Panc1 (cell line): Measurements from ENCODE around the gene EIF5AL1. TPM values are rescaled to one million over a fixed set of nuclear protein-coding genes. Genes with fewer than 3 reads are reported as not detected.
"Not testable (repeated sequence)": the region's sequence is repeated elsewhere in the genome, so short reads cannot be mapped to it uniquely, and the experiment has no call there.

Experiments
- ATAC-seq: fragments of 200-7000 bp; cut with Tn5 transposase; 2 replicates; pipeline ENCODE4 v1.9.1; 2020; ENCODE audit warnings: mild to moderate bottlenecking, moderate library complexity
- BruUV-seq: library from RNA; stranded (reverse); fragments of 400-500 nt; replicated peaks from 2 replicates; lab custom pipeline; 2021; lab: Mats Ljungman, UMichigan
- CTCF ChIA-PET: fragments of 300-600 bp; sonication (Branson Sonifier 250); formaldehyde crosslinking; loops from one replicate; lab custom pipeline; 2022; ENCODE audit warnings: antibody characterized with exemption; lab: Charles Lee
- POLR2A ChIA-PET: fragments of 300-600 bp; sonication (Branson Sonifier 250); formaldehyde crosslinking; loops from one replicate; lab custom pipeline; 2022; ENCODE audit warnings: antibody characterized with exemption; lab: Charles Lee
- DNase-seq: peaks from one replicate; pipeline ENCODE4 v3.0.0-alpha.2; 2010; ENCODE audit warnings: low read depth, low spot score
- H3K27ac ChIP-seq: 2 replicates; pipeline ENCODE4 v1.5.1; 2011; ENCODE audit warnings: mild to moderate bottlenecking, low read length, inconsistent platforms
- H3K27me3 ChIP-seq: fragments of 200-500 bp; sonication (Bioruptor generic); 2 replicates; pipeline ENCODE4 v1.6.0; 2014; ENCODE audit warnings: low read length, inconsistent platforms; ENCODE audit not compliant: control insufficient read depth, insufficient read depth
- H3K36me3 ChIP-seq: fragments of 200-500 bp; sonication (Bioruptor generic); 2 replicates; pipeline ENCODE4 v1.5.1; 2014; ENCODE audit warnings: inconsistent platforms, mild to moderate bottlenecking, low read length, moderate library complexity; ENCODE audit not compliant: control insufficient read depth, insufficient read depth
- H3K4me1 ChIP-seq: 2 replicates; pipeline ENCODE4 v1.5.1; 2011; ENCODE audit warnings: inconsistent platforms, mild to moderate bottlenecking, low read length, moderate library complexity; ENCODE audit not compliant: control insufficient read depth, insufficient read depth
- H3K4me3 ChIP-seq, 2 experiments: 2 replicates each; pipeline ENCODE4 v1.5.1; 2011 to 2012; ENCODE audit warnings: low read depth in 2 of 2, low read length in 2 of 2, mild to moderate bottlenecking in 2 of 2, inconsistent platforms in 1 of 2, moderate library complexity in 1 of 2
- H3K9me3 ChIP-seq: fragments of 200-500 bp; sonication (Bioruptor generic); 2 replicates; pipeline ENCODE4 v1.5.1; 2014; ENCODE audit warnings: low read depth, mild to moderate bottlenecking, inconsistent platforms, low read length, moderate library complexity; ENCODE audit not compliant: control insufficient read depth, insufficient read depth
- CTCF ChIP-seq: fragments of 450-650 bp; IDR thresholded peaks from 2 replicates; pipeline ENCODE4 v1.5.1; 2017; ENCODE audit warnings: mild to moderate bottlenecking
- REST ChIP-seq, 2 experiments: IDR thresholded peaks; 2 replicates each; pipeline ENCODE4 v1.6.1; 2011 to 2012; ENCODE audit warnings: low read depth in 2 of 2, control low read depth in 1 of 2, low read length in 1 of 2, mild to moderate bottlenecking in 1 of 2, moderate library complexity in 1 of 2; ENCODE audit not compliant: insufficient read depth in 1 of 2
- SIN3A ChIP-seq: IDR thresholded peaks from 2 replicates; pipeline ENCODE4 v1.6.1; 2012; ENCODE audit warnings: low read depth, mild to moderate bottlenecking, low read length, moderate library complexity, borderline replicate concordance; ENCODE audit not compliant: insufficient read depth
- in situ Hi-C: cut with HindIII; loops from 2 replicates; pipeline ENCODE4 v1.10.0; 2016; ENCODE audit warnings: low sequenced_read_pairs, low pct_unique_long_range_greater_than_20kb
- intact Hi-C: fragments of 100-400 bp; cut with micrococcal nuclease; formaldehyde crosslinking; loops from one replicate; pipeline ENCODE4 v1.10.0; 2022; ENCODE audit not compliant: unreplicated experiment
- total RNA-seq: library from RNA; stranded (reverse); gene quantifications from one replicate; pipeline ENCODE4 v1.2.1, GENCODE V29; 2021; ENCODE audit not compliant: unreplicated experiment

Gene EIF5AL1
- total RNA-seq, 1 experiment from 2014 or later = 1.6 TPM

GRCh38 chr10:79502561-79503309 lies 9.6 kb upstream of the EIF5AL1 start:
- H3K36me3 ChIP-seq = no peaks in the 10 kb centered on the region
- ATAC-seq (peak; percentile 94), DNase-seq (no peak)
- no peak overlapping the region for H3K4me3 ChIP-seq
- BruUV-seq = no TSS peak
- peaks cover 10% of the 10 kb centered on the region for H3K27me3 ChIP-seq
- POLR2A ChIA-PET = no interaction called here
- in situ Hi-C loops = no loop called here
- intact Hi-C loops = no loop called here
- H3K4me1 ChIP-seq = no peaks in the 10 kb centered on the region
- H3K9me3 ChIP-seq = no peaks in the 10 kb centered on the region
- no peak overlapping the region for H3K27ac ChIP-seq
- CTCF ChIA-PET = interaction anchor here (1.6 kb wide), 1 partner anchor 128 kb away, joined by 10 read pairs; no protein-coding TSS in a partner anchor
- peak; percentile 78 for TF ChIP-seq CTCF
- TF ChIP-seq SIN3A = no peak
- no peak for TF ChIP-seq REST (IDR thresholded peaks at IDR 0.05; ENCODE audit: insufficient read depth in 1 of 2, low read depth in 2 of 2, low read length in 1 of 2)

GRCh38 chr10:79503787-79504186 lies 8.5 kb upstream of the EIF5AL1 start:
- H3K9me3 ChIP-seq, intact Hi-C loops, BruUV-seq, DNase-seq, H3K4me1 ChIP-seq, H3K27me3 ChIP-seq, H3K4me3 ChIP-seq, ATAC-seq, H3K27ac ChIP-seq, CTCF ChIA-PET, H3K36me3 ChIP-seq, POLR2A ChIA-PET, in situ Hi-C loops: not testable (repeated sequence)

GRCh38 chr10:79504483-79504882 lies 7.8 kb upstream of the EIF5AL1 start:
- ATAC-seq = not testable (repeated sequence)

GRCh38 chr10:79505328-79505727 lies 7.0 kb upstream of the EIF5AL1 start:
- H3K9me3 ChIP-seq, BruUV-seq, CTCF ChIA-PET, in situ Hi-C loops, H3K36me3 ChIP-seq, H3K4me1 ChIP-seq, H3K27ac ChIP-seq, H3K4me3 ChIP-seq, DNase-seq, H3K27me3 ChIP-seq, intact Hi-C loops, ATAC-seq, POLR2A ChIA-PET: not testable (repeated sequence)

More at GRCh38 chr10:79504483-79504882, 7.8 kb upstream of the EIF5AL1 start:
- H3K36me3 ChIP-seq, H3K9me3 ChIP-seq, BruUV-seq, H3K4me3 ChIP-seq, intact Hi-C loops, in situ Hi-C loops, H3K4me1 ChIP-seq, H3K27ac ChIP-seq, POLR2A ChIA-PET, DNase-seq, CTCF ChIA-PET, H3K27me3 ChIP-seq: not testable (repeated sequence)
